Ishikawa (cell line): ENCODE data around the gene GPR25.

ENCODE experiments used
- CEBPB ChIP-seq: IDR thresholded peaks from 2 replicates; pipeline ENCODE4 v1.6.1; 2012
- MAX ChIP-seq: IDR thresholded peaks from 2 replicates; pipeline ENCODE4 v1.6.1; 2012
- RAD21 ChIP-seq: IDR thresholded peaks from 2 replicates; pipeline ENCODE4 v1.6.1; 2012; ENCODE audit warnings: low read depth
- TEAD4 ChIP-seq: IDR thresholded peaks from 2 replicates; pipeline ENCODE4 v1.6.1; 2012
- ZBTB7A ChIP-seq: IDR thresholded peaks from 2 replicates; pipeline ENCODE4 v1.6.1; 2012; ENCODE audit warnings: low read depth

GPR25 gene

GRCh38 chr1:200923601-200924000 is 50.8 kb downstream of the GPR25 start:
- no peak for TF ChIP-seq CEBPB
- no peak for TF ChIP-seq RAD21
- TF ChIP-seq MAX: no peak
- no peak for TF ChIP-seq TEAD4
- TF ChIP-seq ZBTB7A: no peak
